HEK293 (cell line): ENCODE data around the gene ABT1.
A peak's percentile ranks its signal among the peaks of the same experiment; 100 is the strongest.

Source experiments
- BCL11A ChIP-seq: fragments of 450-650 bp; formaldehyde crosslinking; IDR thresholded peaks from 2 replicates; pipeline ENCODE4 v1.5.1; 2016; ENCODE audit warnings: low read depth, missing biosample characterization, missing genetic modification characterization
- ELK4 ChIP-seq: IDR thresholded peaks from 2 replicates; pipeline ENCODE4 v1.6.1; 2011; ENCODE audit warnings: mild to moderate bottlenecking, low read depth, low read length, borderline replicate concordance
- FEZF1 ChIP-seq: fragments of 450-650 bp; formaldehyde crosslinking; IDR thresholded peaks from 2 replicates; pipeline ENCODE4 v1.5.1; 2016; ENCODE audit warnings: missing biosample characterization, missing genetic modification characterization
- GLIS1 ChIP-seq: fragments of 450-650 bp; formaldehyde crosslinking; IDR thresholded peaks from 2 replicates; pipeline ENCODE4 v1.5.1; 2016; ENCODE audit warnings: missing biosample characterization, missing genetic modification characterization
- MZF1 ChIP-seq: fragments of 450-650 bp; formaldehyde crosslinking; IDR thresholded peaks from 2 replicates; pipeline ENCODE4 v1.5.1; 2017; ENCODE audit warnings: missing biosample characterization, missing genetic modification characterization, borderline replicate concordance
- PRDM4 ChIP-seq: fragments of 450-650 bp; formaldehyde crosslinking; IDR thresholded peaks from 2 replicates; pipeline ENCODE4 v1.5.1; 2017; ENCODE audit warnings: missing biosample characterization, missing genetic modification characterization
- YY2 ChIP-seq: fragments of 450-650 bp; formaldehyde crosslinking; IDR thresholded peaks from 2 replicates; pipeline ENCODE4 v1.5.1; 2016; ENCODE audit warnings: missing biosample characterization, missing genetic modification characterization
- ZBTB17 ChIP-seq: fragments of 450-650 bp; formaldehyde crosslinking; IDR thresholded peaks from 2 replicates; pipeline ENCODE4 v1.5.1; 2016; ENCODE audit warnings: missing biosample characterization, missing genetic modification characterization
- ZBTB48 ChIP-seq: fragments of 450-650 bp; formaldehyde crosslinking; IDR thresholded peaks from 2 replicates; pipeline ENCODE4 v1.5.1; 2016; ENCODE audit warnings: missing biosample characterization, missing genetic modification characterization
- ZFHX2 ChIP-seq: fragments of 450-650 bp; formaldehyde crosslinking; conservative IDR thresholded peaks from 2 replicates; pipeline ENCODE4 v1.5.1; 2016; ENCODE audit warnings: missing biosample characterization, missing genetic modification characterization
- ZNF114 ChIP-seq: fragments of 450-650 bp; formaldehyde crosslinking; IDR thresholded peaks from 2 replicates; pipeline ENCODE4 v1.5.0; 2017; ENCODE audit warnings: missing biosample characterization, missing genetic modification characterization
- ZNF133 ChIP-seq: fragments of 450-650 bp; formaldehyde crosslinking; IDR thresholded peaks from 2 replicates; pipeline ENCODE4 v1.5.1; 2016; ENCODE audit warnings: missing biosample characterization, missing genetic modification characterization
- ZNF140 ChIP-seq: fragments of 450-650 bp; formaldehyde crosslinking; IDR thresholded peaks from 2 replicates; pipeline ENCODE4 v1.5.1; 2016; ENCODE audit warnings: missing biosample characterization, missing genetic modification characterization
- ZNF214 ChIP-seq: fragments of 450-650 bp; formaldehyde crosslinking; IDR thresholded peaks from 2 replicates; pipeline ENCODE4 v1.5.1; 2017; ENCODE audit warnings: missing biosample characterization, mild to moderate bottlenecking, missing genetic modification characterization, borderline replicate concordance
- ZNF223 ChIP-seq: fragments of 450-650 bp; formaldehyde crosslinking; IDR thresholded peaks from 2 replicates; pipeline ENCODE4 v1.5.1; 2016; ENCODE audit warnings: missing biosample characterization, missing genetic modification characterization
- ZNF391 ChIP-seq: fragments of 450-650 bp; formaldehyde crosslinking; IDR thresholded peaks from 2 replicates; pipeline ENCODE4 v1.5.1; 2016; ENCODE audit warnings: low read depth, missing biosample characterization, missing genetic modification characterization, borderline replicate concordance
- ZNF514 ChIP-seq: fragments of 450-650 bp; formaldehyde crosslinking; IDR thresholded peaks from 2 replicates; pipeline ENCODE4 v1.5.1; 2016; ENCODE audit warnings: missing biosample characterization, missing genetic modification characterization
- ZNF529 ChIP-seq: fragments of 450-650 bp; formaldehyde crosslinking; IDR thresholded peaks from 2 replicates; pipeline ENCODE4 v1.5.1; 2017; ENCODE audit warnings: missing genetic modification characterization, missing biosample characterization; ENCODE audit not compliant: insufficient replicate concordance
- ZNF549 ChIP-seq: fragments of 450-650 bp; IDR thresholded peaks from 2 replicates; pipeline ENCODE4 v1.5.1; 2018; ENCODE audit warnings: missing biosample characterization, missing genetic modification characterization, mild to moderate bottlenecking, inconsistent platforms, moderate library complexity
- ZNF704 ChIP-seq: fragments of 450-650 bp; formaldehyde crosslinking; IDR thresholded peaks from 2 replicates; pipeline ENCODE4 v1.5.1; 2016; ENCODE audit warnings: missing biosample characterization, missing genetic modification characterization
- ZNF785 ChIP-seq: fragments of 450-650 bp; formaldehyde crosslinking; IDR thresholded peaks from 2 replicates; pipeline ENCODE4 v1.5.1; 2016; ENCODE audit warnings: missing biosample characterization, missing genetic modification characterization
- TF ChIP-seq, protein P1 (sequence below): fragments of 450-650 bp; IDR thresholded peaks from 2 replicates; pipeline ENCODE4 v1.5.1; 2018; ENCODE audit warnings: missing biosample characterization, missing genetic modification characterization
- TF ChIP-seq, protein P2 (sequence below): fragments of 450-650 bp; formaldehyde crosslinking; IDR thresholded peaks from 2 replicates; pipeline ENCODE4 v1.5.0; 2017; ENCODE audit warnings: missing biosample characterization, missing genetic modification characterization, borderline replicate concordance
- TF ChIP-seq, protein P3 (sequence below): fragments of 450-650 bp; formaldehyde crosslinking; IDR thresholded peaks from 2 replicates; pipeline ENCODE4 v1.5.1; 2016; ENCODE audit warnings: missing biosample characterization, missing genetic modification characterization
- TF ChIP-seq, protein P4 (sequence below): fragments of 450-650 bp; formaldehyde crosslinking; IDR thresholded peaks from 2 replicates; pipeline ENCODE4 v1.5.1; 2016; ENCODE audit warnings: missing biosample characterization, missing genetic modification characterization
- TF ChIP-seq, protein P5 (sequence below): fragments of 450-650 bp; formaldehyde crosslinking; IDR thresholded peaks from 2 replicates; pipeline ENCODE4 v1.5.1; 2016; ENCODE audit warnings: missing biosample characterization, missing genetic modification characterization

ABT1 gene

DNA sequence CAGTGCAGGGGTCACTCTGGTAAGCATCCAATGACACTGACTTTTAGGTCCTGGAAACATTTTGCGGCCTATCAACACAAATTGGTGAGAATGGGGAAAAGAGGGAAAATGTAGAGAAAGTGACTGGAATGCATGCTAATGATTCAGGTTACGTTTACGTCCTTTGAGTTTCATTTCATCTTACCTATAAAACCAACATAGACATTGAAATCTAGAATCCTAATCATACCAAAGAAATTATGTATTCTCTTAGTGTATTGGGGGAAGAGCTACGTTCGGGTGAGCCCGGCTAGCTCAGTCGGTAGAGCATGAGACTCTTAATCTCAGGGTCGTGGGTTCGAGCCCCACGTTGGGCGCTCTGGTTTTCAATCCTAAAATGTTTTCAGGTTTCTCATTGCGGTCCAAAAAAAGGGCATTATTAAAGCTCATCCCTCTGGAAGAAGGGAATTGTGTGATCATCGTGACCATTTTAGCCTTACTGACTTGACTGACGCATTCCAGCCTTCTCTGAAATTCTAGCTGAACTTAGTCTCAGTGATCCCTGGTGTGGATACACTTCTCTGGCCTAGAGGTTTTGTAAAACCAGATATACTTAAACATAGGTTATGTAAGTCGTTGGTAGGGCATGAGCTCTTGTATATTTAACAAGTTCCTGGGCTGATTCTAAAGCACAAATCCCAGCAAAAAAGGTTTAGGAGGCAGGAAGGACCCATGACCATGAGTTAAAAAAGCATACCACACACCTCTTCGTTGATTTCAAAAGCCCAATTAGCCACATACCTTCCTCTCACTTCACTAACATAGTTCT is 40.3 kb upstream of the ABT1 start (continued):
- TF ChIP-seq, protein P1, sequence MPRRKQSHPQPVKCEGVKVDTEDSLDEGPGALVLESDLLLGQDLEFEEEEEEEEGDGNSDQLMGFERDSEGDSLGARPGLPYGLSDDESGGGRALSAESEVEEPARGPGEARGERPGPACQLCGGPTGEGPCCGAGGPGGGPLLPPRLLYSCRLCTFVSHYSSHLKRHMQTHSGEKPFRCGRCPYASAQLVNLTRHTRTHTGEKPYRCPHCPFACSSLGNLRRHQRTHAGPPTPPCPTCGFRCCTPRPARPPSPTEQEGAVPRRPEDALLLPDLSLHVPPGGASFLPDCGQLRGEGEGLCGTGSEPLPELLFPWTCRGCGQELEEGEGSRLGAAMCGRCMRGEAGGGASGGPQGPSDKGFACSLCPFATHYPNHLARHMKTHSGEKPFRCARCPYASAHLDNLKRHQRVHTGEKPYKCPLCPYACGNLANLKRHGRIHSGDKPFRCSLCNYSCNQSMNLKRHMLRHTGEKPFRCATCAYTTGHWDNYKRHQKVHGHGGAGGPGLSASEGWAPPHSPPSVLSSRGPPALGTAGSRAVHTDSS (tag by site-specific recombination), result 0 out of 2 replicates have a peak, but pooled peaks have one; percentile 10
- TF ChIP-seq FEZF1, result peak; percentile 41; the same call in 1 of the 2 replicates
- TF ChIP-seq ZNF133, result no peak
- TF ChIP-seq, protein P2, sequence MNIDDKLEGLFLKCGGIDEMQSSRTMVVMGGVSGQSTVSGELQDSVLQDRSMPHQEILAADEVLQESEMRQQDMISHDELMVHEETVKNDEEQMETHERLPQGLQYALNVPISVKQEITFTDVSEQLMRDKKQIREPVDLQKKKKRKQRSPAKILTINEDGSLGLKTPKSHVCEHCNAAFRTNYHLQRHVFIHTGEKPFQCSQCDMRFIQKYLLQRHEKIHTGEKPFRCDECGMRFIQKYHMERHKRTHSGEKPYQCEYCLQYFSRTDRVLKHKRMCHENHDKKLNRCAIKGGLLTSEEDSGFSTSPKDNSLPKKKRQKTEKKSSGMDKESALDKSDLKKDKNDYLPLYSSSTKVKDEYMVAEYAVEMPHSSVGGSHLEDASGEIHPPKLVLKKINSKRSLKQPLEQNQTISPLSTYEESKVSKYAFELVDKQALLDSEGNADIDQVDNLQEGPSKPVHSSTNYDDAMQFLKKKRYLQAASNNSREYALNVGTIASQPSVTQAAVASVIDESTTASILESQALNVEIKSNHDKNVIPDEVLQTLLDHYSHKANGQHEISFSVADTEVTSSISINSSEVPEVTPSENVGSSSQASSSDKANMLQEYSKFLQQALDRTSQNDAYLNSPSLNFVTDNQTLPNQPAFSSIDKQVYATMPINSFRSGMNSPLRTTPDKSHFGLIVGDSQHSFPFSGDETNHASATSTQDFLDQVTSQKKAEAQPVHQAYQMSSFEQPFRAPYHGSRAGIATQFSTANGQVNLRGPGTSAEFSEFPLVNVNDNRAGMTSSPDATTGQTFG (tag by site-specific recombination), result no peak
- TF ChIP-seq ZNF529 (tag by site-specific recombination), result no peak
- no peak for TF ChIP-seq GLIS1 (tag by site-specific recombination)
- TF ChIP-seq ZFHX2, result no peak
- TF ChIP-seq, protein P3, sequence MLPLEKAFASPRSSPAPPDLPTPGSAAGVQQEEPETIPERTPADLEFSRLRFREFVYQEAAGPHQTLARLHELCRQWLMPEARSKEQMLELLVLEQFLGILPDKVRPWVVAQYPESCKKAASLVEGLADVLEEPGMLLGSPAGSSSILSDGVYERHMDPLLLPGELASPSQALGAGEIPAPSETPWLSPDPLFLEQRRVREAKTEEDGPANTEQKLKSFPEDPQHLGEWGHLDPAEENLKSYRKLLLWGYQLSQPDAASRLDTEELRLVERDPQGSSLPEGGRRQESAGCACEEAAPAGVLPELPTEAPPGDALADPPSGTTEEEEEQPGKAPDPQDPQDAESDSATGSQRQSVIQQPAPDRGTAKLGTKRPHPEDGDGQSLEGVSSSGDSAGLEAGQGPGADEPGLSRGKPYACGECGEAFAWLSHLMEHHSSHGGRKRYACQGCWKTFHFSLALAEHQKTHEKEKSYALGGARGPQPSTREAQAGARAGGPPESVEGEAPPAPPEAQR, result no peak; the same call in 1 of the 2 replicates
- peak; percentile 90; the same call in 1 of the 2 replicates for TF ChIP-seq ZNF391 (tag by site-specific recombination)
- TF ChIP-seq YY2 (tag by site-specific recombination), result no peak
- TF ChIP-seq MZF1, result peak; percentile 97
- no peak for TF ChIP-seq ZNF223
- no peak for TF ChIP-seq ZNF549
- TF ChIP-seq ZBTB48 (tag by site-specific recombination), result peak; percentile 60; the same call in 1 of the 2 replicates
- no peak for TF ChIP-seq ZNF704 (tag by site-specific recombination)
- TF ChIP-seq PRDM4, result no peak
- no peak for TF ChIP-seq ELK4
- TF ChIP-seq, protein P4, sequence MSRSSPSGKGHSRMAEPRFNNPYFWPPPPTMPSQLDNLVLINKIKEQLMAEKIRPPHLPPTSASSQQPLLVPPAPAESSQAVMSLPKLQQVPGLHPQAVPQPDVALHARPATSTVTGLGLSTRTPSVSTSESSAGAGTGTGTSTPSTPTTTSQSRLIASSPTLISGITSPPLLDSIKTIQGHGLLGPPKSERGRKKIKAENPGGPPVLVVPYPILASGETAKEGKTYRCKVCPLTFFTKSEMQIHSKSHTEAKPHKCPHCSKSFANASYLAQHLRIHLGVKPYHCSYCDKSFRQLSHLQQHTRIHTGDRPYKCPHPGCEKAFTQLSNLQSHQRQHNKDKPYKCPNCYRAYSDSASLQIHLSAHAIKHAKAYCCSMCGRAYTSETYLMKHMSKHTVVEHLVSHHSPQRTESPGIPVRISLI (tag by site-specific recombination), result peak; percentile 84
- peak; percentile 96 for TF ChIP-seq ZBTB17 (tag by site-specific recombination)
- TF ChIP-seq ZNF114, result no peak
- no peak for TF ChIP-seq ZNF785 (tag by site-specific recombination)
- peak; percentile 91 for TF ChIP-seq BCL11A
- TF ChIP-seq ZNF214, result no peak
- TF ChIP-seq, protein P5, sequence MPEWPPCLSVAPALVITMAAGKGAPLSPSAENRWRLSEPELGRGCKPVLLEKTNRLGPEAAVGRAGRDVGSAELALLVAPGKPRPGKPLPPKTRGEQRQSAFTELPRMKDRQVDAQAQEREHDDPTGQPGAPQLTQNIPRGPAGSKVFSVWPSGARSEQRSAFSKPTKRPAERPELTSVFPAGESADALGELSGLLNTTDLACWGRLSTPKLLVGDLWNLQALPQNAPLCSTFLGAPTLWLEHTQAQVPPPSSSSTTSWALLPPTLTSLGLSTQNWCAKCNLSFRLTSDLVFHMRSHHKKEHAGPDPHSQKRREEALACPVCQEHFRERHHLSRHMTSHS (tag by site-specific recombination), result no peak
- TF ChIP-seq ZNF140 (tag by site-specific recombination), result no peak
- no peak for TF ChIP-seq ZNF514 (tag by site-specific recombination)
